NK-92 treated with Interleukin-12 subunit alpha and Interleukin-12 subunit beta, amount 100 ng/mL, for 24 hours (cell line): ENCODE measurements around the gene SH3TC2.

Source experiments
- DNase-seq: peaks from one replicate; lab custom pipeline; 2025; lab: John Stamatoyannopoulos, UW

SH3TC2 gene

GRCh38 chr5:148999741-149000140 is 63.1 kb downstream of the SH3TC2 start:
- DNase-seq = no peak

GRCh38 chr5:148998174-148998797 is 64.6 kb downstream of the SH3TC2 start:
- no peak for DNase-seq

- DNase-seq = no peak
Measured at GRCh38 chr5:148996270-148996669, 66.6 kb downstream of the SH3TC2 start.

- no peak for DNase-seq
Measured at GRCh38 chr5:148995791-148996190, 67.1 kb downstream of the SH3TC2 start.

- DNase-seq = no peak
Measured at GRCh38 chr5:148993283-148993936, 69.5 kb downstream of the SH3TC2 start.

- no peak for DNase-seq
Measured at GRCh38 chr5:148992265-148992664, 70.6 kb downstream of the SH3TC2 start.

GRCh38 chr5:148991566-148991965 is 71.3 kb downstream of the SH3TC2 start:
- DNase-seq = no peak

- no peak for DNase-seq
Measured at GRCh38 chr5:148990817-148991216, 72.0 kb downstream of the SH3TC2 start.

GRCh38 chr5:148989567-148989966 is 73.3 kb downstream of the SH3TC2 start:
- no peak for DNase-seq

- no peak for DNase-seq
Measured at GRCh38 chr5:148988328-148988727, 74.5 kb downstream of the SH3TC2 start.

GRCh38 chr5:148986636-148987035 is 76.2 kb downstream of the SH3TC2 start:
- DNase-seq = no peak

- no peak for DNase-seq
Measured at GRCh38 chr5:148984345-148984744, 78.5 kb downstream of the SH3TC2 start.

GRCh38 chr5:148981353-148981752 is 81.5 kb downstream of the SH3TC2 start:
- no peak for DNase-seq

- no peak for DNase-seq
Measured at GRCh38 chr5:148980731-148981130, 82.1 kb downstream of the SH3TC2 start.

- DNase-seq = no peak
Measured at GRCh38 chr5:148979083-148979723, 83.7 kb downstream of the SH3TC2 start.

GRCh38 chr5:148978370-148979082 is 84.3 kb downstream of the SH3TC2 start:
- no peak for DNase-seq

- DNase-seq = no peak
Measured at GRCh38 chr5:148976569-148977381, 86.1 kb downstream of the SH3TC2 start.

- no peak for DNase-seq
Measured at GRCh38 chr5:148974642-148975327, 88.1 kb downstream of the SH3TC2 start.

- DNase-seq = no peak
Measured at GRCh38 chr5:148973455-148973854, 89.4 kb downstream of the SH3TC2 start.

- DNase-seq = no peak
Measured at GRCh38 chr5:148972974-148973374, 89.9 kb downstream of the SH3TC2 start.

- no peak for DNase-seq
Measured at GRCh38 chr5:148972396-148972795, 90.5 kb downstream of the SH3TC2 start.
